H9 (cell line): ENCODE results near the gene KIF19. TPM values are rescaled to one million over a fixed set of nuclear protein-coding genes. Genes with fewer than 3 reads are reported as not detected.

Source experiments
- DNase-seq: peaks from one replicate; pipeline ENCODE4 v3.0.0-alpha.2; 2017
- H2AFZ ChIP-seq: one replicate; pipeline ENCODE4 v1.6.1; 2013; ENCODE audit warnings: mild to moderate bottlenecking, low read length, control low read depth, moderate library complexity
- H2AK5ac ChIP-seq: 2 replicates; pipeline ENCODE4 v1.6.1; 2013; ENCODE audit warnings: low read length, control low read depth, mixed read lengths; ENCODE audit not compliant: insufficient read length
- H2BK120ac ChIP-seq: one replicate; pipeline ENCODE4 v1.6.1; 2013; ENCODE audit warnings: low read depth, mild to moderate bottlenecking, low read length, control low read depth, inconsistent platforms; ENCODE audit not compliant: poor library complexity, severe bottlenecking
- H2BK12ac ChIP-seq: 2 replicates; pipeline ENCODE4 v1.6.1; 2013; ENCODE audit warnings: low read length, control low read depth, mixed read lengths, low read depth; ENCODE audit not compliant: insufficient read length
- H2BK15ac ChIP-seq: 2 replicates; pipeline ENCODE4 v1.6.1; 2013; ENCODE audit warnings: low read depth, low read length, control low read depth
- H2BK20ac ChIP-seq: one replicate; pipeline ENCODE4 v1.6.1; 2013; ENCODE audit warnings: low read depth, mild to moderate bottlenecking, low read length, control low read depth, inconsistent platforms; ENCODE audit not compliant: poor library complexity, severe bottlenecking
- H2BK5ac ChIP-seq: 2 replicates; pipeline ENCODE4 v1.6.1; 2013; ENCODE audit warnings: low read length, control low read depth, mixed read lengths; ENCODE audit not compliant: insufficient read length
- H3K14ac ChIP-seq: 2 replicates; pipeline ENCODE4 v1.6.1; 2013; ENCODE audit warnings: low read length, control low read depth; ENCODE audit not compliant: insufficient read depth
- H3K18ac ChIP-seq: 2 replicates; pipeline ENCODE4 v1.6.1; 2013; ENCODE audit warnings: low read depth, mild to moderate bottlenecking, mixed read lengths, low read length, control low read depth; ENCODE audit not compliant: insufficient read length
- H3K23ac ChIP-seq: 2 replicates; pipeline ENCODE4 v1.6.1; 2013; ENCODE audit warnings: low read length, control low read depth, mixed read lengths, low read depth; ENCODE audit not compliant: insufficient read length
- H3K23me2 ChIP-seq: 2 replicates; pipeline ENCODE4 v1.6.1; 2013; ENCODE audit warnings: low read depth, mild to moderate bottlenecking, mixed read lengths, low read length, control low read depth; ENCODE audit not compliant: insufficient read length, poor library complexity, severe bottlenecking
- H3K27ac ChIP-seq: 2 replicates; pipeline ENCODE4 v1.5.1; 2013; ENCODE audit warnings: low read length, control low read depth, mixed read lengths, low read depth; ENCODE audit not compliant: insufficient read length
- H3K27me3 ChIP-seq: 2 replicates; pipeline ENCODE4 v1.6.1; 2013; ENCODE audit warnings: low read length, control low read depth, inconsistent platforms; ENCODE audit not compliant: insufficient read depth
- H3K4ac ChIP-seq: 2 replicates; pipeline ENCODE4 v1.6.1; 2013; ENCODE audit warnings: low read depth, mild to moderate bottlenecking, control low read depth, inconsistent platforms, low read length, moderate library complexity
- H3K4me1 ChIP-seq: 2 replicates; pipeline ENCODE4 v1.6.1; 2013; ENCODE audit warnings: low read length, control low read depth, inconsistent platforms; ENCODE audit not compliant: insufficient read depth
- H3K4me2 ChIP-seq: 2 replicates; pipeline ENCODE4 v1.6.1; 2013; ENCODE audit warnings: low read length, control low read depth, mixed read lengths; ENCODE audit not compliant: insufficient read length, insufficient read depth
- H3K56ac ChIP-seq: 2 replicates; pipeline ENCODE4 v1.6.1; 2013; ENCODE audit warnings: low read depth, mild to moderate bottlenecking, mixed read lengths, low read length, control low read depth; ENCODE audit not compliant: insufficient read length
- H3K79me1 ChIP-seq: 2 replicates; pipeline ENCODE4 v1.6.1; 2013; ENCODE audit warnings: low read depth, mild to moderate bottlenecking, moderate library complexity, low read length, control low read depth, inconsistent platforms; ENCODE audit not compliant: insufficient read depth, poor library complexity, severe bottlenecking
- H3K79me2 ChIP-seq: 2 replicates; pipeline ENCODE4 v1.6.1; 2013; ENCODE audit warnings: low read length, control low read depth, inconsistent platforms; ENCODE audit not compliant: insufficient read depth
- H3K9ac ChIP-seq: 2 replicates; pipeline ENCODE4 v1.6.1; 2013; ENCODE audit warnings: low read length, control low read depth, mixed read lengths; ENCODE audit not compliant: insufficient read length; ENCODE audit errors: extremely low read depth
- H3K9me3 ChIP-seq: one replicate; pipeline ENCODE4 v1.6.1; 2013; ENCODE audit warnings: low read depth, low read length, inconsistent platforms; ENCODE audit not compliant: control insufficient read depth
- H3T11ph ChIP-seq: one replicate; pipeline ENCODE4 v1.6.1; 2013; ENCODE audit warnings: mild to moderate bottlenecking, low read length, control low read depth, inconsistent platforms
- H4K20me1 ChIP-seq: one replicate; pipeline ENCODE4 v1.6.1; 2013; ENCODE audit not compliant: control insufficient read depth, insufficient read length, insufficient read depth
- H4K5ac ChIP-seq: 2 replicates; pipeline ENCODE4 v1.6.1; 2013; ENCODE audit warnings: low read depth, mild to moderate bottlenecking, mixed read lengths, low read length, control low read depth; ENCODE audit not compliant: insufficient read length
- H4K8ac ChIP-seq: replicated peaks from 2 replicates; pipeline ENCODE4 v1.6.1; 2013; ENCODE audit warnings: low read length, control low read depth, mixed read lengths, low read depth; ENCODE audit not compliant: insufficient read length
- H4K91ac ChIP-seq: 2 replicates; pipeline ENCODE4 v1.6.1; 2013; ENCODE audit warnings: low read depth, mild to moderate bottlenecking, moderate library complexity, mixed read lengths, low read length, control low read depth; ENCODE audit not compliant: insufficient read length
- H3K27ac Mint-ChIP-seq, 3 experiments: 2 replicates in 2 of 3; 3 replicates in 1 of 3; pipeline ENCODE4 v1.8.0; 2020 to 2021; ENCODE audit warnings: mixed read lengths in 3 of 3, mild to moderate bottlenecking in 1 of 3, moderate library complexity in 1 of 3
- H3K27me3 Mint-ChIP-seq: 2 replicates; pipeline ENCODE4 v1.8.0; 2021; ENCODE audit warnings: low read depth, mild to moderate bottlenecking, moderate library complexity, mixed read lengths
- H3K36me3 Mint-ChIP-seq, 3 experiments: 2 replicates in 2 of 3; 3 replicates in 1 of 3; pipeline ENCODE4 v1.8.0; 2020 to 2021; ENCODE audit warnings: low read depth in 3 of 3, mixed read lengths in 3 of 3; ENCODE audit not compliant: insufficient read depth in 1 of 3
- H3K4me1 Mint-ChIP-seq, 2 experiments: 2 replicates each; pipeline ENCODE4 v1.8.0; 2020; ENCODE audit warnings: mixed read lengths in 2 of 2
- H3K4me3 Mint-ChIP-seq, 2 experiments: 2 replicates in 1 of 2; 3 replicates in 1 of 2; pipeline ENCODE4 v1.8.0; 2020 to 2021; ENCODE audit warnings: mild to moderate bottlenecking in 2 of 2, mixed read lengths in 2 of 2, moderate library complexity in 1 of 2
- H3K9me3 Mint-ChIP-seq, 2 experiments: 2 replicates in 1 of 2; 3 replicates in 1 of 2; pipeline ENCODE4 v1.8.0; 2020; ENCODE audit warnings: mild to moderate bottlenecking in 2 of 2, mixed read lengths in 2 of 2, moderate library complexity in 1 of 2
- CTCF ChIP-seq: fragments of 200-600 bp; sonication (generic); conservative IDR thresholded peaks from 3 replicates; pipeline ENCODE4 v1.8.0; 2021; ENCODE audit warnings: antibody characterized with exemption, mild to moderate bottlenecking
- WGBS: extraction: QIAGEN DNeasy Blood & Tissue Kit; methylation state at CpG from one replicate; pipeline ENCODE4 v1.1.7; 2013; ENCODE audit warnings: missing lambda C conversion rate, low lambda C conversion rate, mixed read lengths; ENCODE audit not compliant: insufficient read length; ENCODE audit errors: extremely low coverage; 5-methylcytosine and 5-hydroxymethylcytosine counted together
- total RNA-seq: library from RNA; stranded (reverse); gene quantifications from 2 replicates; pipeline ENCODE4 v1.2.1, GENCODE V29; 2021

The KIF19 gene
- total RNA-seq, 1 experiment from 2014 or later = 0.13 TPM

GRCh38 chr17:74343121-74343520, 17.1 kb downstream of the KIF19 start:
- Histone ChIP-seq H4K91ac (no peak overlapping the region), H3K9ac (no peak overlapping the region), H3K4ac (no peak overlapping the region), H3K4me1 (peaks cover 2% of the 10 kb centered on the region; the same call in 1 of the 2 replicates), H4K20me1 (no peaks in the 10 kb centered on the region), H3K4me2 (no peak overlapping the region), H3K18ac (no peak overlapping the region), H2BK120ac (no peak overlapping the region), H2BK12ac (no peak overlapping the region), H3K23ac (no peak overlapping the region), H4K5ac (no peak overlapping the region), H3K79me1 (no peaks in the 10 kb centered on the region), H2BK5ac (no peak overlapping the region), H3K9me3 (no peaks in the 10 kb centered on the region), H3K14ac (no peak overlapping the region), H3K27ac (no peak overlapping the region), H3K79me2 (no peaks in the 10 kb centered on the region), H2AK5ac (no peak overlapping the region), H3K27me3 (no peaks in the 10 kb centered on the region), H4K8ac (no peak overlapping the region), H3K23me2 (no peaks in the 10 kb centered on the region), H2BK20ac (no peak overlapping the region), H3K56ac (no peak overlapping the region), H3T11ph (no peak overlapping the region), H2AFZ (no peak overlapping the region), H2BK15ac (no peak overlapping the region)
- no peak overlapping the region for H3K4me3 Mint-ChIP-seq
- H3K36me3 Mint-ChIP-seq = no peaks in the 10 kb centered on the region
- TF ChIP-seq CTCF = no peak
- H3K27ac Mint-ChIP-seq = no peak overlapping the region
- WGBS = no CpG with 5 or more reads among the region's 8 CpGs
- no peak for DNase-seq
- peaks cover 30% of the 10 kb centered on the region for H3K27me3 Mint-ChIP-seq
- H3K9me3 Mint-ChIP-seq = no peaks in the 10 kb centered on the region
- H3K4me1 Mint-ChIP-seq = peaks cover 6 to 31% of the 10 kb centered on the region in 2 experiments
